ENCODE results near the gene NR2E3. TPM values are rescaled to one million over a fixed set of nuclear protein-coding genes. Genes with fewer than 3 reads are reported as not detected.

NR2E3 gene
- polyA plus RNA-seq, 3 donors, result not detected

DNA sequence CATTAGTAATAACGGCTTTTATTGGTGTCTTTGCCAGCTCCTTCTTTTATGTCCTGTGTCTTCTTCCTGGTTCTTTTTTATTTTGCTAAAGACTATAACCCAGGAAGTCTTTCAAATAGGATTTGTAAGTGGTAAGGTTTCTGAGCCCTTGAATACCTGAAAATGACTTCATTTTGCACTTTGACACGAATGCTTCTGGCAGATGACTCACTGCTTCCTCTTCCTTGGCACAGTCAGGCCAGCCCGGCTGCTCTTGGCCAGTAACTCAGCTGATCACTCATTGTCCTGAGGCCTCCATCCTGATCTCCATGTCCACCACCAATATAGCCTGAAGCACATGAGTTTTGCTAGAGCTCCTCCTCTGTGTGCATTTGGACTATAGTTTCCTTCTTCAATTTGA, 48.7 kb upstream of the NR2E3 start:
- WGBS (ENCODE audit: insufficient coverage), result 33% methylated on average over 2 of the region's 3 CpGs
- Mint-ChIP-seq H3K27ac (no peak overlapping the region), H3K4me3 (no peak overlapping the region), H3K27me3 (ENCODE audit: low read depth in 3 of 3) (peaks cover 4 to 8% (median 5%) of the 10 kb centered on the region in 3 donors), H3K36me3 (no peaks in the 10 kb centered on the region), H3K9me3 (peaks cover 3 to 17% (median 10%) of the 10 kb centered on the region in 7 donors), H3K4me1 (no peaks in the 10 kb centered on the region)
- no peaks in the 10 kb centered on the region for H3K4me1 ChIP-seq (ENCODE audit: control insufficient read depth in 1 of 2, insufficient read depth in 2 of 2, low read length in 2 of 2)
- H3K4me2 ChIP-seq (replicated peaks; ENCODE audit: extremely low read depth, low read length, poor library complexity, severe bottlenecking), result no peak overlapping the region
- TF ChIP-seq, protein P1, sequence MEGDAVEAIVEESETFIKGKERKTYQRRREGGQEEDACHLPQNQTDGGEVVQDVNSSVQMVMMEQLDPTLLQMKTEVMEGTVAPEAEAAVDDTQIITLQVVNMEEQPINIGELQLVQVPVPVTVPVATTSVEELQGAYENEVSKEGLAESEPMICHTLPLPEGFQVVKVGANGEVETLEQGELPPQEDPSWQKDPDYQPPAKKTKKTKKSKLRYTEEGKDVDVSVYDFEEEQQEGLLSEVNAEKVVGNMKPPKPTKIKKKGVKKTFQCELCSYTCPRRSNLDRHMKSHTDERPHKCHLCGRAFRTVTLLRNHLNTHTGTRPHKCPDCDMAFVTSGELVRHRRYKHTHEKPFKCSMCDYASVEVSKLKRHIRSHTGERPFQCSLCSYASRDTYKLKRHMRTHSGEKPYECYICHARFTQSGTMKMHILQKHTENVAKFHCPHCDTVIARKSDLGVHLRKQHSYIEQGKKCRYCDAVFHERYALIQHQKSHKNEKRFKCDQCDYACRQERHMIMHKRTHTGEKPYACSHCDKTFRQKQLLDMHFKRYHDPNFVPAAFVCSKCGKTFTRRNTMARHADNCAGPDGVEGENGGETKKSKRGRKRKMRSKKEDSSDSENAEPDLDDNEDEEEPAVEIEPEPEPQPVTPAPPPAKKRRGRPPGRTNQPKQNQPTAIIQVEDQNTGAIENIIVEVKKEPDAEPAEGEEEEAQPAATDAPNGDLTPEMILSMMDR (IDR thresholded peaks at IDR 0.05), result no peak
- intact Hi-C loops (cut with micrococcal nuclease), result no loop called here
- no peaks in the 10 kb centered on the region for H4K20me1 ChIP-seq (ENCODE audit: insufficient read depth, low read length)
- H2AFZ ChIP-seq (ENCODE audit: insufficient read depth, low read depth, low read length, poor library complexity, severe bottlenecking), result no peak overlapping the region
- no peaks in the 10 kb centered on the region for H3K36me3 ChIP-seq (replicated peaks in 1 of 2; ENCODE audit: control insufficient read depth in 1 of 2, insufficient read depth in 2 of 2, low read length in 2 of 2)
- no peak overlapping the region for H3K9ac ChIP-seq (ENCODE audit: insufficient read depth, low read length, poor library complexity, severe bottlenecking)
- no peak overlapping the region for H3K27ac ChIP-seq (ENCODE audit: low read depth in 1 of 2, low read length in 2 of 2)
- no peak overlapping the region for H3K4me3 ChIP-seq (replicated peaks in 1 of 3; ENCODE audit: low read depth in 2 of 3, low read length in 3 of 3)
- H3K9me3 ChIP-seq (replicated peaks in 1 of 2; ENCODE audit: control insufficient read depth in 1 of 2, insufficient read depth in 1 of 2, low read length in 2 of 2), result peaks cover 8 to 9% of the 10 kb centered on the region in 2 donors
- DNase-seq, result peak in 1 of 3 donors; percentile 15
- no peaks in the 10 kb centered on the region for H3K79me2 ChIP-seq (ENCODE audit: insufficient read depth, low read length)
- H3K27me3 ChIP-seq (ENCODE audit: control insufficient read depth in 2 of 2, insufficient read depth in 2 of 2, low read length in 2 of 2), result no peaks in the 10 kb centered on the region

DNA sequence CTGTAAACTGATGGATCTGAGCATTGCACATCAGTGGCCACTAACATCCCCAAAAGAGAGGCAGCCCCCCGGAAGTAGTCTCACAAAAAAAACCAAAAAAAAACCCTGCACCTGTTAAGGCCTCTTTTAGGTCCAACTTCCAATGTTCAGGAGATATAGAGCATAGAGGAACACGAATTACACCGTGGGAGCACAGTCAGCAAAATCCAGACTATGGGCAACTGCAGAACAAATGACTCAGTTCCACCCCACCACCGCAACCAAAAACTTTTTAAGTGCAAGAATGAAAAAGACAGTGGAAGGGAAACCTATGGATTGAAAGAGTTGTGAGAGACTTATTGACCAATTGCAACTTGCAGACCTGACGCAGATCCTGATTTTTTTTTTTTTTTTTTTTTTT, 42.2 kb upstream of the NR2E3 start:
- Histone ChIP-seq H2AFZ (ENCODE audit: insufficient read depth, low read depth, low read length, poor library complexity, severe bottlenecking) (no peak overlapping the region), H4K20me1 (ENCODE audit: insufficient read depth, low read length) (no peaks in the 10 kb centered on the region), H3K27ac (ENCODE audit: low read depth in 1 of 2, low read length in 2 of 2) (no peak overlapping the region), H3K4me2 (replicated peaks; ENCODE audit: extremely low read depth, low read length, poor library complexity, severe bottlenecking) (no peak overlapping the region), H3K36me3 (replicated peaks in 1 of 2; ENCODE audit: control insufficient read depth in 1 of 2, insufficient read depth in 2 of 2, low read length in 2 of 2) (no peaks in the 10 kb centered on the region), H3K9ac (ENCODE audit: insufficient read depth, low read length, poor library complexity, severe bottlenecking) (no peak overlapping the region), H3K9me3 (replicated peaks in 1 of 2; ENCODE audit: control insufficient read depth in 1 of 2, insufficient read depth in 1 of 2, low read length in 2 of 2) (no peaks in the 10 kb centered on the region), H3K27me3 (ENCODE audit: control insufficient read depth in 2 of 2, insufficient read depth in 2 of 2, low read length in 2 of 2) (no peaks in the 10 kb centered on the region), H3K4me3 (replicated peaks in 1 of 3; ENCODE audit: low read depth in 2 of 3, low read length in 3 of 3) (no peak overlapping the region), H3K4me1 (ENCODE audit: control insufficient read depth in 1 of 2, insufficient read depth in 2 of 2, low read length in 2 of 2) (no peaks in the 10 kb centered on the region), H3K79me2 (ENCODE audit: insufficient read depth, low read length) (no peaks in the 10 kb centered on the region)
- WGBS (ENCODE audit: insufficient coverage), result 100% methylated on average over 2 of the region's 5 CpGs
- no peak for DNase-seq
- intact Hi-C loops (cut with micrococcal nuclease), result no loop called here
- Mint-ChIP-seq H3K4me3 (no peak overlapping the region), H3K27ac (no peak overlapping the region), H3K27me3 (ENCODE audit: low read depth in 3 of 3) (peaks cover 6 to 11% (median 8%) of the 10 kb centered on the region in 3 donors), H3K36me3 (no peaks in the 10 kb centered on the region), H3K9me3 (peaks cover 0 to 1% (median 0%) of the 10 kb centered on the region in 7 donors), H3K4me1 (no peaks in the 10 kb centered on the region)
- TF ChIP-seq, protein P1 (IDR thresholded peaks at IDR 0.05), result no peak

Data from CD14-positive monocyte (primary cell).